ENCODE data around the gene NEK11.
A peak's percentile ranks its signal among the peaks of the same experiment; 100 is the strongest.

Gene NEK11

GRCh38 chr3:131047582-131047981 is 20.9 kb downstream of the NEK11 start:
- no peak for DNase-seq

- no peak for DNase-seq
Observed at GRCh38 chr3:131048030-131048429, 21.4 kb downstream of the NEK11 start.

GRCh38 chr3:131050001-131050400 is 23.3 kb downstream of the NEK11 start:
- DNase-seq = no peak

- no peak for DNase-seq
Observed at GRCh38 chr3:131053043-131053859, 26.6 kb downstream of the NEK11 start.

GRCh38 chr3:131067983-131068382 is 41.3 kb downstream of the NEK11 start:
- DNase-seq = no peak

GRCh38 chr3:131072099-131072559 is 45.5 kb downstream of the NEK11 start:
- peak; percentile 40 for DNase-seq

GRCh38 chr3:131072845-131073244 is 46.2 kb downstream of the NEK11 start:
- peak; percentile 28 for DNase-seq

GRCh38 chr3:131075632-131076328 is 49.1 kb downstream of the NEK11 start:
- no peak for DNase-seq

GRCh38 chr3:131077904-131078303 is 51.2 kb downstream of the NEK11 start:
- no peak for DNase-seq

GRCh38 chr3:131079086-131079485 is 52.4 kb downstream of the NEK11 start:
- no peak for DNase-seq

- DNase-seq = peak; percentile 53
Observed at GRCh38 chr3:131081224-131081623, 54.5 kb downstream of the NEK11 start.

- DNase-seq = no peak
Observed at GRCh38 chr3:131082246-131082645, 55.6 kb downstream of the NEK11 start.

GRCh38 chr3:131082871-131083863 is 56.5 kb downstream of the NEK11 start:
- DNase-seq = peak; percentile 20

GRCh38 chr3:131091768-131092167 is 65.1 kb downstream of the NEK11 start:
- peak; percentile 33 for DNase-seq

GRCh38 chr3:131107637-131108433 is 81.2 kb downstream of the NEK11 start:
- DNase-seq = peak; percentile 23

GRCh38 chr3:131109156-131109555 is 82.5 kb downstream of the NEK11 start:
- DNase-seq = peak; percentile 5

- peak; percentile 84 for DNase-seq
Observed at GRCh38 chr3:131110087-131110486, 83.4 kb downstream of the NEK11 start.

- DNase-seq = peak; percentile 16
Observed at GRCh38 chr3:131114256-131114655, 87.6 kb downstream of the NEK11 start.

- no peak for DNase-seq
Observed at GRCh38 chr3:131125684-131126083, 99.0 kb downstream of the NEK11 start.

GRCh38 chr3:131140891-131141290 is 114.2 kb downstream of the NEK11 start:
- no peak for DNase-seq

- DNase-seq = no peak
Observed at GRCh38 chr3:131141770-131142169, 115.1 kb downstream of the NEK11 start.

GRCh38 chr3:131142580-131142979 is 115.9 kb downstream of the NEK11 start:
- DNase-seq = peak; percentile 17
